Measurements from ENCODE around the gene TAS2R1. TPM values are rescaled to one million over a fixed set of nuclear protein-coding genes. Genes with fewer than 3 reads are reported as not detected.

TAS2R1 gene
- total RNA-seq, 1 donor from 2014 or later, result not detected

GRCh38 chr5:9589049-9589835 is 40.9 kb downstream of the TAS2R1 start:
- DNase-seq (ENCODE audit: low read depth, low spot score), result no peak

GRCh38 chr5:9588254-9588653 is 41.9 kb downstream of the TAS2R1 start:
- no peak for DNase-seq (ENCODE audit: low read depth, low spot score)

- DNase-seq (ENCODE audit: low read depth, low spot score), result no peak
Observed at GRCh38 chr5:9587135-9587534, 43.0 kb downstream of the TAS2R1 start.

GRCh38 chr5:9582406-9582805 is 47.7 kb downstream of the TAS2R1 start:
- DNase-seq (ENCODE audit: low read depth, low spot score), result no peak

Other genes starting within 250 kb of the TAS2R1 start
- gene SEMA5A, start 84.3 kb downstream of the TAS2R1 start, total RNA-seq, result 0.04 and 0.40 TPM in 2 replicates

Data from pulmonary artery endothelial cell (primary cell).